DOHH2 (cell line): ENCODE measurements around the gene ITIH5.

Experiments used
- H3F3A ChIP-seq: fragments of 200-600 bp; sonication (generic), shearing (Covaris generic); 2 replicates; pipeline ENCODE4 v1.6.0; 2016; ENCODE audit warnings: antibody characterized with exemption, mild to moderate bottlenecking; ENCODE audit not compliant: control insufficient read depth, insufficient read depth
- H3K27ac ChIP-seq: fragments of 200-600 bp; sonication (generic); 2 replicates; pipeline ENCODE4 v1.5.1; 2014; ENCODE audit warnings: low read depth, mild to moderate bottlenecking, low read length, moderate library complexity
- H3K27me3 ChIP-seq: fragments of 200-600 bp; sonication (generic); 2 replicates; pipeline ENCODE4 v1.6.1; 2014; ENCODE audit warnings: mild to moderate bottlenecking, low read length, mixed read lengths; ENCODE audit not compliant: control insufficient read depth
- H3K36me3 ChIP-seq: fragments of 200-600 bp; sonication (generic); 2 replicates; pipeline ENCODE4 v1.6.1; 2014; ENCODE audit warnings: mild to moderate bottlenecking, low read length, moderate library complexity, mixed read lengths; ENCODE audit not compliant: control insufficient read depth
- H3K4me1 ChIP-seq: fragments of 200-600 bp; sonication (generic); 2 replicates; pipeline ENCODE4 v1.6.1; 2014; ENCODE audit warnings: mild to moderate bottlenecking, low read length, mixed read lengths; ENCODE audit not compliant: control insufficient read depth
- H3K4me2 ChIP-seq: fragments of 200-600 bp; sonication (generic); 2 replicates; pipeline ENCODE4 v1.6.0; 2014; ENCODE audit warnings: mild to moderate bottlenecking, low read length, moderate library complexity
- H3K4me3 ChIP-seq: fragments of 200-600 bp; sonication (generic); 2 replicates; pipeline ENCODE4 v1.5.1; 2014; ENCODE audit warnings: mild to moderate bottlenecking, low read length, mixed read lengths
- H3K79me2 ChIP-seq: fragments of 200-600 bp; sonication (generic); 2 replicates; pipeline ENCODE4 v1.6.1; 2014; ENCODE audit warnings: mild to moderate bottlenecking, low read length, mixed read lengths; ENCODE audit not compliant: control insufficient read depth
- H3K9me2 ChIP-seq: fragments of 200-600 bp; sonication (generic); replicated peaks from 2 replicates; pipeline ENCODE4 v1.6.1; 2014; ENCODE audit warnings: mild to moderate bottlenecking, low read length, mixed read lengths; ENCODE audit not compliant: control insufficient read depth
- H3K9me3 ChIP-seq: fragments of 200-600 bp; sonication (generic); 2 replicates; pipeline ENCODE4 v1.6.1; 2014; ENCODE audit warnings: antibody characterized with exemption, low read length, mixed read lengths; ENCODE audit not compliant: control insufficient read depth, insufficient read depth
- H4K20me1 ChIP-seq: fragments of 200-600 bp; sonication (generic); 2 replicates; pipeline ENCODE4 v1.6.0; 2014; ENCODE audit warnings: low read depth, mild to moderate bottlenecking, antibody characterized with exemption, low read length, moderate library complexity; ENCODE audit not compliant: control insufficient read depth, insufficient read depth
- EZH2phosphoT487 ChIP-seq: fragments of 200-600 bp; sonication (generic); IDR thresholded peaks from 2 replicates; pipeline ENCODE4 v1.6.1; 2017; ENCODE audit warnings: borderline replicate concordance, mild to moderate bottlenecking, antibody characterized with exemption, low read length, moderate library complexity, mixed read lengths
- TF ChIP-seq, protein P1 (sequence below): fragments of 200-600 bp; sonication (generic); IDR thresholded peaks from one replicate; pipeline ENCODE4 v1.5.1; 2014; ENCODE audit warnings: antibody characterized with exemption, mild to moderate bottlenecking, low read depth, low read length; ENCODE audit not compliant: poor library complexity, severe bottlenecking

Gene ITIH5

GRCh38 chr10:7592627-7593026 lies 74.1 kb downstream of the ITIH5 start:
- no peaks in the 10 kb centered on the region for H3K4me1 ChIP-seq
- H4K20me1 ChIP-seq: no peaks in the 10 kb centered on the region
- no peaks in the 10 kb centered on the region for H3K79me2 ChIP-seq
- H3K4me2 ChIP-seq: no peak overlapping the region
- H3F3A ChIP-seq: no peaks in the 10 kb centered on the region
- no peak overlapping the region for H3K4me3 ChIP-seq
- H3K36me3 ChIP-seq: no peaks in the 10 kb centered on the region
- H3K27ac ChIP-seq: no peak overlapping the region
- TF ChIP-seq EZH2phosphoT487: no peak
- TF ChIP-seq, protein P1, sequence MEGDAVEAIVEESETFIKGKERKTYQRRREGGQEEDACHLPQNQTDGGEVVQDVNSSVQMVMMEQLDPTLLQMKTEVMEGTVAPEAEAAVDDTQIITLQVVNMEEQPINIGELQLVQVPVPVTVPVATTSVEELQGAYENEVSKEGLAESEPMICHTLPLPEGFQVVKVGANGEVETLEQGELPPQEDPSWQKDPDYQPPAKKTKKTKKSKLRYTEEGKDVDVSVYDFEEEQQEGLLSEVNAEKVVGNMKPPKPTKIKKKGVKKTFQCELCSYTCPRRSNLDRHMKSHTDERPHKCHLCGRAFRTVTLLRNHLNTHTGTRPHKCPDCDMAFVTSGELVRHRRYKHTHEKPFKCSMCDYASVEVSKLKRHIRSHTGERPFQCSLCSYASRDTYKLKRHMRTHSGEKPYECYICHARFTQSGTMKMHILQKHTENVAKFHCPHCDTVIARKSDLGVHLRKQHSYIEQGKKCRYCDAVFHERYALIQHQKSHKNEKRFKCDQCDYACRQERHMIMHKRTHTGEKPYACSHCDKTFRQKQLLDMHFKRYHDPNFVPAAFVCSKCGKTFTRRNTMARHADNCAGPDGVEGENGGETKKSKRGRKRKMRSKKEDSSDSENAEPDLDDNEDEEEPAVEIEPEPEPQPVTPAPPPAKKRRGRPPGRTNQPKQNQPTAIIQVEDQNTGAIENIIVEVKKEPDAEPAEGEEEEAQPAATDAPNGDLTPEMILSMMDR: no peak
- no peaks in the 10 kb centered on the region for H3K9me2 ChIP-seq
- no peaks in the 10 kb centered on the region for H3K9me3 ChIP-seq
- no peaks in the 10 kb centered on the region for H3K27me3 ChIP-seq

- Histone ChIP-seq H3K79me2 (no peaks in the 10 kb centered on the region), H3K9me2 (no peaks in the 10 kb centered on the region), H3K4me3 (no peak overlapping the region), H3F3A (no peaks in the 10 kb centered on the region), H3K9me3 (no peaks in the 10 kb centered on the region), H3K36me3 (no peaks in the 10 kb centered on the region), H3K27me3 (0 out of 2 replicates have a peak, but pooled peaks cover 2% of the 10 kb centered on the region), H4K20me1 (no peaks in the 10 kb centered on the region), H3K4me2 (no peak overlapping the region), H3K4me1 (no peaks in the 10 kb centered on the region), H3K27ac (no peak overlapping the region)
- TF ChIP-seq EZH2phosphoT487: no peak
- TF ChIP-seq, protein P1: no peak
Measured at GRCh38 chr10:7590271-7590670, 76.5 kb downstream of the ITIH5 start.

DNA sequence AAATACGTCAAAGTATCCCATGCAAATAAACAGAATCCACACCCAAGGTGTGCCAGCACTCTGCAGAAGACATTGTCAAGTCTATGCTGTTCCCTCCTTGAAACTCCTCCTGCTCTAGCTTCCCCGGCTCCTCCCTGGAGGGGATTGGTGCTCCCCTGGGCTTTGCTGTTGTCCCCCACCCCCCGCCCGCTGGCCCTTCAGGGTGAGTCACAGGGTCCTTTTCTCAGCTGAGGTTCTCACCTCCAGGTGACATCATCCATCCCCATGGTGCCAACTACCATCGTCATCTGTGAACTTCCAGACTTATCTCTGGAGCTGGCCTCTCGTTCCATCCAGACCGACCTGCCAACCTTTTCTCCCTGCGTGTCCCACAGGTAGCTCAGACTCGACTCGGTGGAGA lies 77.0 kb downstream of the ITIH5 start:
- H3K27ac ChIP-seq: no peak overlapping the region
- no peaks in the 10 kb centered on the region for H3K4me1 ChIP-seq
- H3K9me3 ChIP-seq: no peaks in the 10 kb centered on the region
- no peaks in the 10 kb centered on the region for H4K20me1 ChIP-seq
- no peak overlapping the region for H3K4me2 ChIP-seq
- H3K27me3 ChIP-seq: 0 out of 2 replicates have a peak, but pooled peaks cover 2% of the 10 kb centered on the region
- no peaks in the 10 kb centered on the region for H3K36me3 ChIP-seq
- no peak for TF ChIP-seq EZH2phosphoT487
- TF ChIP-seq, protein P1: no peak
- H3K4me3 ChIP-seq: no peak overlapping the region
- H3F3A ChIP-seq: no peaks in the 10 kb centered on the region
- no peaks in the 10 kb centered on the region for H3K9me2 ChIP-seq
- H3K79me2 ChIP-seq: no peaks in the 10 kb centered on the region

GRCh38 chr10:7587865-7588188 lies 78.9 kb downstream of the ITIH5 start:
- TF ChIP-seq, protein P1: no peak
- no peaks in the 10 kb centered on the region for H3K36me3 ChIP-seq
- no peaks in the 10 kb centered on the region for H3K4me1 ChIP-seq
- H3K4me2 ChIP-seq: no peak overlapping the region
- H3K79me2 ChIP-seq: no peaks in the 10 kb centered on the region
- no peak overlapping the region for H3K27ac ChIP-seq
- H3K4me3 ChIP-seq: no peak overlapping the region
- H3F3A ChIP-seq: no peaks in the 10 kb centered on the region
- no peaks in the 10 kb centered on the region for H3K9me2 ChIP-seq
- H3K27me3 ChIP-seq: 0 out of 2 replicates have a peak, but pooled peaks cover 7% of the 10 kb centered on the region
- no peaks in the 10 kb centered on the region for H4K20me1 ChIP-seq
- H3K9me3 ChIP-seq: no peaks in the 10 kb centered on the region
